Jurkat, Clone E6-1 (cell line): ENCODE data around the gene PDF.
A peak's percentile ranks its signal among the peaks of the same experiment; 100 is the strongest.
"Not testable (repeated sequence)": the region's sequence is repeated elsewhere in the genome, so short reads cannot be mapped to it uniquely, and the experiment has no call there.

Experiments used
- DNase-seq: peaks from one replicate; pipeline ENCODE4 v3.0.0-alpha.2; 2011; ENCODE audit warnings: low read depth, low spot score
- H3K4me3 ChIP-seq: 2 replicates; pipeline ENCODE4 v1.5.1; 2011; ENCODE audit warnings: mild to moderate bottlenecking, low read length, control low read depth, moderate library complexity

PDF gene

DNA sequence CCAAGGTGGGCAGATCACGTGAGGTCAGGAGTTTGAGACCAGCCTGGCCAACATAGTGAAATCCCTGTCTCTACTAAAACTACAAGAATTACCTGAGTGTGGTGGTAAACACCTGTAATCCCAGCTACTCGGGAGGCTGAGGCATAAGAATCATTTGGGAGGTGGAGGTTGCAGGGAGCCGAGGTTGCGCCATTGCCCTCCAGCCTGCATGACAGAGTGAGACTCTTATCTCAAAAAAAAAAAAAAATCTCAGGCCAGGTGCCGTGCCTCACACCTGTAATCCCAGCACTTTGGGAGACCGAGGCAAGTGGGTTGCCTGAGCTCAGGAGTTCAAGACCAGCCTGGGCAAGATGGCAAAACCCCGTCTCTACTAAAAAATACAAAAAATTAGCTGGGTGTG, 33.6 kb downstream of the PDF start:
- DNase-seq, H3K4me3 ChIP-seq: not testable (repeated sequence)

DNA sequence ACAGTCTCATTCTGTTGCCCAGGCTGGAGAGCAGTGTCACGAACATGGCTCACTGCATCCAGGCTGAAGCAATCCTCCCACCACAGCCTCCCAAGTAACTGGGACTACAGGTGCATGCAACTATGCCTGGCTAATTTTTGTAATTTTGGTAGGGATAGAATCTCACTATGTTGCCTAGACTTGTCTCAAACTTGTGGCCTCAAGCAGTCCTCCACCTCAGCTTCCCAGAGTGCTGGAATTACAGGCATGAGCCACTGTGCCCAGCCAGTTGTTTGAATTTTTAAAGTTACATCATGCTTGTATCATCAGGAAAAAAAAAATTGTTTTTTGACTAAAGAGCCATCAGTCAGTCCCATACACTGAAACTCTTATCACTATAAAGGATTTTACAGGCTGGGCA, 36.3 kb downstream of the PDF start:
- no peak for DNase-seq
- H3K4me3 ChIP-seq, result no peak overlapping the region

DNA sequence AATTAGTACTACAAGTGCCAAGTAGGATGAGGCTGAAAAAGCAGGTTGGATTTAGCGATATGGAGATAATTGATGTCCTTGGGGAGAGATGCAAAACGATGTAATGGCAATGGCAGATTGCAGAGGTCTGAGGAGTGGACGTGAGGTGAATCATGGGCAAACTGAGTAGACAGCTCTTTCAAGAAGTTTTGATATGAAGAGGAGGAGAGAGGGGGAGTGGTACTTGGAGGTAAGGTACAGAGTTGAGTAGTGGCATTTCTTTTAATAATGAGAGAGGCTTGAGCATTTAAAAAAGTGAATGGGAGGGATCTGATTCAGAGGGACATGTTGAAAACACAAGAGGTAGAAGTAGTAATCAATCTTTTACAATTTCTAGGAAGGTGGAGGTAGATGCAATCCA, 37.0 kb downstream of the PDF start:
- DNase-seq, result no peak
- no peak overlapping the region for H3K4me3 ChIP-seq

DNA sequence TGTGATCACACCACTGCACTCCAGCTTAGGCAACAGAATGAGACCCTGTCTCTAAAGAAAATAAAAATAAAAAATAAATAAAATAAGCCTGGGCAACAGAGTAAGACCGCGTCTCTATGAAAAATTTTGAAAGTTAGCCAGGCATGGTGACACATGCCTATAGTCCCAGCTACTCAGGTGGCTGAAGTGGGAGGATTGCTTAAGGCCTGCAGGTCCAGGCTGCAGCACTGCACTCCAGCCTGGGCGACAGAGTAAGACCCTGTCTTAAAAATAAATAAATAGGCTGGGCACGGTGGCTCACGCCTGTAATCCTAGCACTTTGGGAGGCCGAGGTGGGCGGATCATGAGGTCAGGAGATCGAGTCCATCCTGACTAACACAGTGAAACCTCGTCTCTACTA, 38.7 kb downstream of the PDF start:
- not testable (repeated sequence) for H3K4me3 ChIP-seq, DNase-seq

DNA sequence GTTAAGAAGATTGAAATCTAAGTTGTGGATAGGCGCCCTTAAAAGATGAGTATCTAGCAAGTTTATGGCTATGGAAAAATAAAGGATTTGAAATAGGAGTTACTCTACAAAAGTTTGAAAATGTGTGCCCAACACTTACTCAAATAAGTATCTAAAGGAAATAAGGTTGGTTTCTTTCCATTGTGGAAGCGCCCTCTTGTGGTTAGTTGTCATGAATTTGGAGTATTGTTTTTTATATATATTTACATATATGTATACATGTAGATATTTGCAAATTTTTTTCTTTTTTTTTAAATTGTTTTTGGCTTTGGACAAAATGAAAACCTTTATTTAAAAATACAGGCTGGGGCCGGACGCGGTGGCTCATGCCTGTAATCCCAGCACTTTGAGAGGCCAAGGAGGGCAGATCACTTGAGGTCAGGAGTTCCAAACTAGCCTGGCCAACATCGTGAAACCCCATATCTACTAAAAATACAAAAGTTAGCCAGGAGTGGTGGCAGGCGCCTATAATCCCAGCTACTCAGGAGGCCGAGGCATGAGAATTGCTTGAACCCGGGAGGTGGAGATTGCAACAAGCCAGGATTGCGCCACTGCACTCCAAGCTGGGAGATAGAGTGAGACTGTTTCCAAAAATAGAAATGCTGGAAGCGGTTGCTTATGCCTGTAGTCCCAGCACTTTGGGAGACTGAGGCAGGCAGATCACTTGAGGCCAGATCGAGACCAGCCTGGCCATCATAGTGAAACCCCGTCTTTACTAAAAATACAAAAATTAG, 43.3 kb downstream of the PDF start:
- no peak overlapping the region for H3K4me3 ChIP-seq
- DNase-seq, result peak; percentile 70

DNA sequence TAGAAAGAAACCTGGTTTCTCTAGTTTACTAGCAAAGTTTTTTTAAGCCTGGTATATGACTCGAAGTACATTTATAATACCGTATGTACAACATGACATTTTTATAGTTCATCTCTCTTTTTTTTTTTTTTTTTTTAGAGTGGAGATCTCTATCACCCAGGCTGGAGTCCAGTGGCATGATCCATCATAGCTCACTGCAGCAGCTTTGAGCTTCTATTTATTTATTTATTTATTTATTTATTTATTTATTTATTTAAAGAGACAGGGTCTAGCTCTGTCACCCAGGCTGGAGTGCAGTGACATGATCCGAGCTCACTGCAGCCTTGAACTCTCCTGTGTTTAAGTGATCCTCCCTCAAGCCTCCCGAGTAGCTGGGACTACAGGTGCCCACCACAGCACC, 45.1 kb downstream of the PDF start:
- H3K4me3 ChIP-seq, result no peak overlapping the region
- DNase-seq, result no peak

DNA sequence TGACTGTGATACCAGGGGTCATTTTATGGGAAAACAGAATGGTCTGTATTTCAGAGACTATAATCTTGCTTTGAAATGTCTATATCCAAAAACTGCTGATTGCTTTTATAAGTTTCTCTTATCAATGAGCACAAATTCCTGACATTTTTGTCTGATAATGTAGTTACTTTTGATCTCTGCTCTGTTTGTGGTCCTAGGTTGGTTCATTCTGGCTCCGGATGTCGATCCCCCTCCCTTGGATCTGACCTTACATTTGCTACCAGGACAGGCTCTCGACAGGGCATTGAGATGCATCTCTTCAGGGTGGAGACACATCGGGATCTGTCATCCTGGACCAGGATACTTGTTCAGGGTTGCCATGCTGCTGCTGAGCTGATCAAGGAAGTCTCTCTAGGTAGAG, 46.5 kb downstream of the PDF start:
- no peak for DNase-seq

DNA sequence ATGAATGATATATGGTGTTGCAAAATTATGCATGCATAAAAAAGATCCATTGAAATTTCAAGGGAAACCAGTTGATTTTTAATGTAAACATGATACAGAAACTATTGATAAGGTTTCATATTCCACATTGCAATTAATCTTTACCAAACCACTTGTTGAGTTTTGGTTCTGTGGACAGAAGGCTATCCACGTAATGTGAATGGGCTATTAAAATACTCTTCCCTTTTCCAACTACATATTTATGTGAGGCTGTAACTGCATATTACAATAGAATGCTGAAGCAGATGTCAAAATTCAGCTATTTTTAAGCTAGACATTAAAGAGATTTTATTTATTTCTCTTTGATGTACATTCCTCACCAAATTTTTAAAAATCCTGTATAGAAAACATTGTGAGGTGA, 53.0 kb downstream of the PDF start:
- DNase-seq, result no peak
- no peak overlapping the region for H3K4me3 ChIP-seq

More for the DNA sequence above, 46.5 kb downstream of the PDF start:
- H3K4me3 ChIP-seq, result no peak overlapping the region
